Osteoblast (primary cell): ENCODE data around the gene EBF4. TPM values are rescaled to one million over a fixed set of nuclear protein-coding genes. Genes with fewer than 3 reads are reported as not detected.
"Not testable (repeated sequence)": the region's sequence is repeated elsewhere in the genome, so short reads cannot be mapped to it uniquely, and the experiment has no call there.

ENCODE experiments used
- DNase-seq: peaks from one replicate; pipeline ENCODE4 v3.0.0; 2011; ENCODE audit warnings: low spot score, mixed read lengths; ENCODE audit not compliant: insufficient read length; ENCODE audit errors: missing footprints
- H2AFZ ChIP-seq: 2 replicates; pipeline ENCODE4 v1.6.0; 2011; ENCODE audit warnings: mild to moderate bottlenecking, low read length
- H3K27ac ChIP-seq: 2 replicates; pipeline ENCODE4 v1.5.1; 2011; ENCODE audit warnings: mild to moderate bottlenecking, low read depth, low read length, moderate library complexity
- H3K27me3 ChIP-seq: 2 replicates; pipeline ENCODE4 v1.6.0; 2012; ENCODE audit warnings: mild to moderate bottlenecking, control low read depth, inconsistent platforms, low read length, moderate library complexity; ENCODE audit not compliant: insufficient read depth
- H3K36me3 ChIP-seq: 2 replicates; pipeline ENCODE4 v1.5.1; 2011; ENCODE audit warnings: mild to moderate bottlenecking, low read length, control low read depth, moderate library complexity; ENCODE audit not compliant: insufficient read depth
- H3K4me1 ChIP-seq: 2 replicates; pipeline ENCODE4 v1.5.1; 2011; ENCODE audit warnings: mild to moderate bottlenecking, low read length, control low read depth, moderate library complexity; ENCODE audit not compliant: insufficient read depth
- H3K4me2 ChIP-seq: 2 replicates; pipeline ENCODE4 v1.6.0; 2011; ENCODE audit warnings: mild to moderate bottlenecking, low read length; ENCODE audit not compliant: insufficient read depth
- H3K4me3 ChIP-seq: fragments of 200-600 bp; sonication (generic); 3 replicates; pipeline ENCODE4 v1.5.1; 2012; ENCODE audit warnings: mild to moderate bottlenecking, low read length, inconsistent platforms; ENCODE audit not compliant: insufficient read depth
- H3K79me2 ChIP-seq: 2 replicates; pipeline ENCODE4 v1.6.0; 2012; ENCODE audit warnings: mild to moderate bottlenecking, low read length, control low read depth, inconsistent platforms; ENCODE audit not compliant: insufficient read depth
- H3K9me3 ChIP-seq: 2 replicates; pipeline ENCODE4 v1.5.1; 2011; ENCODE audit warnings: low read depth, low read length, control low read depth
- H4K20me1 ChIP-seq: 2 replicates; pipeline ENCODE4 v1.6.0; 2012; ENCODE audit warnings: mild to moderate bottlenecking, low read length, control low read depth; ENCODE audit not compliant: insufficient read depth
- total RNA-seq: library from RNA; depleted of rRNA; stranded (reverse); fragments of >200 nt; gene quantifications from 2 replicates; pipeline ENCODE4 v1.2.3, GENCODE V29; 2012
- TF ChIP-seq, protein P1 (sequence below): IDR thresholded peaks from 2 replicates; pipeline ENCODE4 v1.5.1; 2011; ENCODE audit warnings: mild to moderate bottlenecking, low read depth, low read length, moderate library complexity; ENCODE audit errors: extremely low read depth

Gene EBF4
- total RNA-seq, 1 donor = under 0.01 TPM

- Histone ChIP-seq H2AFZ (no peak overlapping the region), H3K27ac (no peak overlapping the region), H3K79me2 (no peaks in the 10 kb centered on the region), H4K20me1 (no peaks in the 10 kb centered on the region), H3K27me3 (peaks cover 67% of the 10 kb centered on the region), H3K9me3 (no peaks in the 10 kb centered on the region), H3K4me1 (no peaks in the 10 kb centered on the region), H3K4me2 (no peak overlapping the region), H3K4me3 (no peak overlapping the region), H3K36me3 (no peaks in the 10 kb centered on the region)
- TF ChIP-seq, protein P1, sequence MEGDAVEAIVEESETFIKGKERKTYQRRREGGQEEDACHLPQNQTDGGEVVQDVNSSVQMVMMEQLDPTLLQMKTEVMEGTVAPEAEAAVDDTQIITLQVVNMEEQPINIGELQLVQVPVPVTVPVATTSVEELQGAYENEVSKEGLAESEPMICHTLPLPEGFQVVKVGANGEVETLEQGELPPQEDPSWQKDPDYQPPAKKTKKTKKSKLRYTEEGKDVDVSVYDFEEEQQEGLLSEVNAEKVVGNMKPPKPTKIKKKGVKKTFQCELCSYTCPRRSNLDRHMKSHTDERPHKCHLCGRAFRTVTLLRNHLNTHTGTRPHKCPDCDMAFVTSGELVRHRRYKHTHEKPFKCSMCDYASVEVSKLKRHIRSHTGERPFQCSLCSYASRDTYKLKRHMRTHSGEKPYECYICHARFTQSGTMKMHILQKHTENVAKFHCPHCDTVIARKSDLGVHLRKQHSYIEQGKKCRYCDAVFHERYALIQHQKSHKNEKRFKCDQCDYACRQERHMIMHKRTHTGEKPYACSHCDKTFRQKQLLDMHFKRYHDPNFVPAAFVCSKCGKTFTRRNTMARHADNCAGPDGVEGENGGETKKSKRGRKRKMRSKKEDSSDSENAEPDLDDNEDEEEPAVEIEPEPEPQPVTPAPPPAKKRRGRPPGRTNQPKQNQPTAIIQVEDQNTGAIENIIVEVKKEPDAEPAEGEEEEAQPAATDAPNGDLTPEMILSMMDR = no peak
- peak; percentile 83 for DNase-seq
Measured at GRCh38 chr20:2694519-2694918, 1.9 kb downstream of the EBF4 start.

GRCh38 chr20:2695206-2695983, 2.8 kb downstream of the EBF4 start:
- Histone ChIP-seq H2AFZ (no peak overlapping the region), H4K20me1 (no peaks in the 10 kb centered on the region), H3K4me2 (no peak overlapping the region), H3K4me1 (no peaks in the 10 kb centered on the region), H3K27me3 (peaks cover 63% of the 10 kb centered on the region), H3K4me3 (no peak overlapping the region), H3K27ac (no peak overlapping the region), H3K36me3 (no peaks in the 10 kb centered on the region), H3K79me2 (no peaks in the 10 kb centered on the region), H3K9me3 (no peaks in the 10 kb centered on the region)
- DNase-seq = peak; percentile 79
- TF ChIP-seq, protein P1 = no peak

DNA sequence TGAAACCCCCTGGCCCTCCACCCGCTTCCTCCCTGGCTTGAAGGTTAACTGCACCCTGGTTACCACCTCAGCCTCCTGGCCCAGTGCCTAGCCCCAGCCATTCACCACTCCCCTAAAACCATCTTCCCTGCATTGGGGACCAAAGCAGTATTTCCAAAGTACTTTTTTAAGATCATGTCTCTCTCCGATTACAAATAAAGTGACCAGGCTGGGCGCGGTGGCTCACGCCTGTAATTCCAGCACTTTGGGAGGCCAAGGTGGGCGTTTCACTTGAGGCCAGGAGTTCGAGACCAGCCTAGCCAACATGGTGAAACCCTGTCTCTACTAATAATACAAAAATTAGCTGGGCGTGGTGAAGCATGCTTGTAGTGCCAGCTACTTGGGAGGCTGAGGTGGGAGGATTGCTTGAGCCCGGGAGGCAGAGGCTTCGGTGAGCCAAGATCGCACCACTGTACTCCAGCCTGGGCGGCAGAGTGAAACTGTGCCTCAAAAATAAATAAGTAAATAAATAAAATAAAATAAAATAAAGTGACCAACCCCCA, 3.5 kb downstream of the EBF4 start:
- not testable (repeated sequence) for H4K20me1 ChIP-seq, H3K4me1 ChIP-seq, H3K36me3 ChIP-seq, H3K27ac ChIP-seq, H3K79me2 ChIP-seq, H3K9me3 ChIP-seq, H3K4me2 ChIP-seq, H2AFZ ChIP-seq, H3K4me3 ChIP-seq
- peak; percentile 68 for DNase-seq
- peaks cover 64% of the 10 kb centered on the region for H3K27me3 ChIP-seq

DNA sequence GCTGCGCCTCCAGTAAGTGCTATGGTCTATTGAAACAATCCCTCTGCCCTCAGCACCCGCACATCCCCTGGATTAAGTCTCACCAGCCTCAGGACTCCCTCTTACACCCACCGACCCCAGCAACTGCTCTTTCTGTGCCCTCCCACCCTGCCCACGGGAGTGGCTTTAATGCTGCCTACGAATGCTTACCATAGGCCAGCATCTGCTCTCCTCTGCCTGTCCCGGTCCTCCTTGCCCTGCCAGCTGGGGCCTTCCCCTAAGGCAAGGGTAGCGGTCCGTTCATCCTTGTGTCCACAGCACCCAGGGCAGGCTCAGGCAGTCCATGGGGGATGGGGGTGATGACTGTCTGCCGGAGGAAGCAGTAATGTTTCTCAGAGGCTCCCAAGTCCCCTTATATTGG, 4.1 kb downstream of the EBF4 start:
- H3K27me3 ChIP-seq = peaks cover 60% of the 10 kb centered on the region
- H3K27ac ChIP-seq = no peak overlapping the region
- TF ChIP-seq, protein P1 = no peak

More for the DNA sequence above, 4.1 kb downstream of the EBF4 start:
- Histone ChIP-seq H2AFZ (no peak overlapping the region), H4K20me1 (no peaks in the 10 kb centered on the region), H3K36me3 (no peaks in the 10 kb centered on the region), H3K79me2 (no peaks in the 10 kb centered on the region), H3K4me1 (no peaks in the 10 kb centered on the region), H3K4me3 (no peak overlapping the region), H3K9me3 (no peaks in the 10 kb centered on the region), H3K4me2 (no peak overlapping the region)
- DNase-seq = peak; percentile 45
